ENCODE results near the gene SNX10.

GRCh38 chr7:26332698-26333097 is 41.0 kb downstream of the SNX10 start:
- TF ChIP-seq CTCF (conservative IDR thresholded peaks at IDR 0.05; ENCODE audit: low read depth, low read length) (no peak), EZH2 (IDR thresholded peaks at IDR 0.05; ENCODE audit: low read length, unreplicated experiment) (no peak)

Measured in PC-3 (cell line).